Liver (tissue), 9 donors: ENCODE results near the gene ADAMTS16. TPM values are rescaled to one million over a fixed set of nuclear protein-coding genes. Genes with fewer than 3 reads are reported as not detected.

ENCODE experiments used
- DNase-seq: peaks from one replicate; pipeline ENCODE4 v3.0.0-alpha.2; 2017; ENCODE audit warnings: low spot score
- H3K27ac ChIP-seq, 2 donors: one replicate each; pipeline ENCODE4 v1.7.0; 2013; ENCODE audit warnings: inconsistent platforms in 2 of 2, low read length in 2 of 2, control low read depth in 1 of 2, low read depth in 1 of 2, mild to moderate bottlenecking in 1 of 2
- H3K27me3 ChIP-seq, 4 donors: one replicate each; pipeline versions ENCODE4 v1.6.1 to v1.7.0; 2013; ENCODE audit warnings: low read length in 3 of 4, inconsistent platforms in 1 of 4, mild to moderate bottlenecking in 1 of 4, moderate library complexity in 1 of 4; ENCODE audit not compliant: control insufficient read depth in 4 of 4, insufficient read depth in 4 of 4
- H3K36me3 ChIP-seq, 4 donors: one replicate each; pipeline versions ENCODE4 v1.6.1 to v1.7.0; 2013; ENCODE audit warnings: low read length in 3 of 4, mild to moderate bottlenecking in 3 of 4, low read depth in 1 of 4, moderate library complexity in 1 of 4; ENCODE audit not compliant: control insufficient read depth in 4 of 4, insufficient read depth in 3 of 4
- H3K4me1 ChIP-seq, 4 donors: one replicate each; pipeline versions ENCODE4 v1.6.1 to v1.7.0; 2013; ENCODE audit warnings: low read length in 3 of 4, mild to moderate bottlenecking in 3 of 4, moderate library complexity in 1 of 4; ENCODE audit not compliant: control insufficient read depth in 4 of 4, insufficient read depth in 4 of 4
- H3K4me3 ChIP-seq, 3 donors: one replicate each; pipeline versions ENCODE4 v1.6.1 to v1.7.0; 2013; ENCODE audit warnings: low read length in 3 of 3, control low read depth in 1 of 3, low read depth in 1 of 3, mild to moderate bottlenecking in 1 of 3
- H3K9ac ChIP-seq, 2 donors: one replicate each; pipeline ENCODE4 v1.7.0; 2013; ENCODE audit warnings: low read length in 2 of 2, mild to moderate bottlenecking in 2 of 2, moderate library complexity in 2 of 2, control low read depth in 1 of 2, low read depth in 1 of 2
- H3K9me3 ChIP-seq, 4 donors: one replicate each; pipeline versions ENCODE4 v1.6.1 to v1.7.0; 2013; ENCODE audit warnings: low read length in 3 of 4; ENCODE audit not compliant: control insufficient read depth in 4 of 4
- ATF3 ChIP-seq: IDR thresholded peaks from 2 replicates; pipeline ENCODE4 v1.6.1; 2016; ENCODE audit warnings: antibody characterized with exemption
- EGR1 ChIP-seq, 2 donors: IDR thresholded peaks; 2 replicates each; pipeline ENCODE4 v1.6.1; 2016 to 2018; ENCODE audit warnings: antibody characterized with exemption in 2 of 2, low read depth in 2 of 2
- FOXA1 ChIP-seq: IDR thresholded peaks from 2 replicates; pipeline ENCODE4 v1.6.1; 2016; ENCODE audit warnings: antibody characterized with exemption
- FOXA2 ChIP-seq: IDR thresholded peaks from 2 replicates; pipeline ENCODE4 v1.6.1; 2016; ENCODE audit warnings: antibody characterized with exemption
- GABPA ChIP-seq, 2 donors: IDR thresholded peaks in 1 of 2; conservative IDR thresholded peaks in 1 of 2; 2 replicates each; pipeline ENCODE4 v1.6.1; 2016; ENCODE audit warnings: antibody characterized with exemption in 2 of 2, mild to moderate bottlenecking in 1 of 2, moderate library complexity in 1 of 2
- HNF4A ChIP-seq, 2 donors: conservative IDR thresholded peaks; 2 replicates each; pipeline ENCODE4 v1.6.1; 2016; ENCODE audit warnings: antibody characterized with exemption in 2 of 2, mild to moderate bottlenecking in 2 of 2
- JUND ChIP-seq, 2 donors: IDR thresholded peaks; 2 replicates each; pipeline ENCODE4 v1.6.1; 2016; ENCODE audit warnings: antibody characterized with exemption in 2 of 2
- MAX ChIP-seq: IDR thresholded peaks from 2 replicates; pipeline ENCODE4 v1.6.1; 2016; ENCODE audit warnings: antibody characterized with exemption
- NR2F2 ChIP-seq: IDR thresholded peaks from 2 replicates; pipeline ENCODE4 v1.6.1; 2016; ENCODE audit warnings: antibody characterized with exemption
- RXRA ChIP-seq, 2 donors: IDR thresholded peaks; 2 replicates each; pipeline ENCODE4 v1.6.1; 2017 to 2018; ENCODE audit warnings: antibody characterized with exemption in 2 of 2, mild to moderate bottlenecking in 1 of 2
- SP1 ChIP-seq: IDR thresholded peaks from 2 replicates; pipeline ENCODE4 v1.6.1; 2018; ENCODE audit warnings: antibody characterized with exemption, mild to moderate bottlenecking
- TAF1 ChIP-seq: conservative IDR thresholded peaks from 2 replicates; pipeline ENCODE4 v1.6.1; 2016; ENCODE audit warnings: antibody characterized with exemption, mild to moderate bottlenecking
- YY1 ChIP-seq: IDR thresholded peaks from 2 replicates; pipeline ENCODE4 v1.6.1; 2016; ENCODE audit warnings: antibody characterized with exemption, mild to moderate bottlenecking
- WGBS: extraction: QIAGEN DNeasy Blood & Tissue Kit; methylation state at CpG from one replicate; pipeline ENCODE4 v1.1.7; 2013; 5-methylcytosine and 5-hydroxymethylcytosine counted together
- polyA plus RNA-seq, 2 donors: library from polyadenylated mRNA; stranded (reverse) in 1 of 2; unstranded in 1 of 2; fragments of 200-250 nt in 1 of 2; fragments of >200 nt in 1 of 2; fragmentation: Nextera tagmentation in 1 of 2; extraction: Ambion mirVana in 1 of 2; gene quantifications; one replicate each; pipeline versions ENCODE4 v1.2.1 to v1.2.3, GENCODE V29; 2013 to 2015
- total RNA-seq, 2 donors: library from RNA; depleted of rRNA; stranded (reverse); fragments of >200 nt; gene quantifications; one replicate each; pipeline ENCODE4 v1.2.3, GENCODE V29; 2014
- TF ChIP-seq, protein P1 (sequence below): IDR thresholded peaks from 2 replicates; pipeline ENCODE4 v1.6.1; 2016; ENCODE audit warnings: antibody characterized with exemption
- TF ChIP-seq, protein P2 (sequence below): IDR thresholded peaks from 2 replicates; pipeline ENCODE4 v1.6.1; 2016; ENCODE audit warnings: antibody characterized with exemption, mild to moderate bottlenecking
- donor health status: healthy.
- donor health status: healthy.
- donor health status: healthy.
- donor health status: healthy.
- donor health status: healthy.

The ADAMTS16 gene
- total and polyA plus RNA-seq, 4 donors: under 0.01 to 0.84 TPM; not detected in 2

DNA sequence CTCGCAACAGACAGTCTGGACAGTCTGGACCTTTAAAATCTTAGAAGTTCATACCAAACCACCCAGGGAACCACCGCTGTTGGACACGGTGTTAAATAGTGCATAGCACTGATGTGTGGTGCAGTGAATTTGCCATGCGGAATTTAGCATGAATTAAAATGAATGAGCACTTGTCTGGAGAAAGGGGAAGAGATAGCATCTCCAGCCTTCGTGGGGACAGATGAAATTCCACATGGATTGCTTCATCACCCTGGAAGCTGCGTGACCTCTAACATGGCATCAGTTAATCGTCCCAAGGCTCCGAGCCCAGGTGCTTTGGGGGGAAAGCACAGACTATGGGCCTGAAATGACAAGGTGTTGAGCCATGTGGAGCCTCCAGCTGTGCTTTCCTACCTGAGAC is 91.4 kb downstream of the ADAMTS16 start:
- no peaks in the 10 kb centered on the region for H3K9me3 ChIP-seq
- 84% methylated on average over 8 of the region's 8 CpGs for WGBS
- no peak overlapping the region for H3K27ac ChIP-seq
- DNase-seq: no peak
- no peaks in the 10 kb centered on the region for H3K4me1 ChIP-seq
- peaks cover 0 to 3% (median 0%) of the 10 kb centered on the region in 4 donors for H3K27me3 ChIP-seq
- H3K9ac ChIP-seq: no peak overlapping the region
- TF ChIP-seq NR2F2: no peak
- no peak for TF ChIP-seq JUND (IDR thresholded peaks at IDR 0.05)
- TF ChIP-seq, protein P1, sequence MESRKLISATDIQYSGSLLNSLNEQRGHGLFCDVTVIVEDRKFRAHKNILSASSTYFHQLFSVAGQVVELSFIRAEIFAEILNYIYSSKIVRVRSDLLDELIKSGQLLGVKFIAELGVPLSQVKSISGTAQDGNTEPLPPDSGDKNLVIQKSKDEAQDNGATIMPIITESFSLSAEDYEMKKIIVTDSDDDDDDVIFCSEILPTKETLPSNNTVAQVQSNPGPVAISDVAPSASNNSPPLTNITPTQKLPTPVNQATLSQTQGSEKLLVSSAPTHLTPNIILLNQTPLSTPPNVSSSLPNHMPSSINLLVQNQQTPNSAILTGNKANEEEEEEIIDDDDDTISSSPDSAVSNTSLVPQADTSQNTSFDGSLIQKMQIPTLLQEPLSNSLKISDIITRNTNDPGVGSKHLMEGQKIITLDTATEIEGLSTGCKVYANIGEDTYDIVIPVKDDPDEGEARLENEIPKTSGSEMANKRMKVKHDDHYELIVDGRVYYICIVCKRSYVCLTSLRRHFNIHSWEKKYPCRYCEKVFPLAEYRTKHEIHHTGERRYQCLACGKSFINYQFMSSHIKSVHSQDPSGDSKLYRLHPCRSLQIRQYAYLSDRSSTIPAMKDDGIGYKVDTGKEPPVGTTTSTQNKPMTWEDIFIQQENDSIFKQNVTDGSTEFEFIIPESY: no peak
- no peak for TF ChIP-seq ATF3
- TF ChIP-seq MAX: no peak
- TF ChIP-seq HNF4A (conservative IDR thresholded peaks at IDR 0.05): no peak
- TF ChIP-seq TAF1: no peak
- TF ChIP-seq SP1: no peak
- TF ChIP-seq EGR1 (IDR thresholded peaks at IDR 0.05; ENCODE audit: low read depth in 2 of 2): no peak
- TF ChIP-seq YY1: no peak
- no peak for TF ChIP-seq FOXA2
- TF ChIP-seq, protein P2, sequence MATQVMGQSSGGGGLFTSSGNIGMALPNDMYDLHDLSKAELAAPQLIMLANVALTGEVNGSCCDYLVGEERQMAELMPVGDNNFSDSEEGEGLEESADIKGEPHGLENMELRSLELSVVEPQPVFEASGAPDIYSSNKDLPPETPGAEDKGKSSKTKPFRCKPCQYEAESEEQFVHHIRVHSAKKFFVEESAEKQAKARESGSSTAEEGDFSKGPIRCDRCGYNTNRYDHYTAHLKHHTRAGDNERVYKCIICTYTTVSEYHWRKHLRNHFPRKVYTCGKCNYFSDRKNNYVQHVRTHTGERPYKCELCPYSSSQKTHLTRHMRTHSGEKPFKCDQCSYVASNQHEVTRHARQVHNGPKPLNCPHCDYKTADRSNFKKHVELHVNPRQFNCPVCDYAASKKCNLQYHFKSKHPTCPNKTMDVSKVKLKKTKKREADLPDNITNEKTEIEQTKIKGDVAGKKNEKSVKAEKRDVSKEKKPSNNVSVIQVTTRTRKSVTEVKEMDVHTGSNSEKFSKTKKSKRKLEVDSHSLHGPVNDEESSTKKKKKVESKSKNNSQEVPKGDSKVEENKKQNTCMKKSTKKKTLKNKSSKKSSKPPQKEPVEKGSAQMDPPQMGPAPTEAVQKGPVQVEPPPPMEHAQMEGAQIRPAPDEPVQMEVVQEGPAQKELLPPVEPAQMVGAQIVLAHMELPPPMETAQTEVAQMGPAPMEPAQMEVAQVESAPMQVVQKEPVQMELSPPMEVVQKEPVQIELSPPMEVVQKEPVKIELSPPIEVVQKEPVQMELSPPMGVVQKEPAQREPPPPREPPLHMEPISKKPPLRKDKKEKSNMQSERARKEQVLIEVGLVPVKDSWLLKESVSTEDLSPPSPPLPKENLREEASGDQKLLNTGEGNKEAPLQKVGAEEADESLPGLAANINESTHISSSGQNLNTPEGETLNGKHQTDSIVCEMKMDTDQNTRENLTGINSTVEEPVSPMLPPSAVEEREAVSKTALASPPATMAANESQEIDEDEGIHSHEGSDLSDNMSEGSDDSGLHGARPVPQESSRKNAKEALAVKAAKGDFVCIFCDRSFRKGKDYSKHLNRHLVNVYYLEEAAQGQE: no peak
- TF ChIP-seq RXRA (IDR thresholded peaks at IDR 0.05): no peak
- no peak for TF ChIP-seq GABPA (IDR thresholded peaks at IDR 0.05 in 1 of 2, conservative IDR thresholded peaks at IDR 0.05 in 1 of 2)
- H3K4me3 ChIP-seq: no peak overlapping the region
- H3K36me3 ChIP-seq: no peaks in the 10 kb centered on the region

- Histone ChIP-seq H3K36me3 (no peaks in the 10 kb centered on the region), H3K4me1 (no peaks in the 10 kb centered on the region), H3K27me3 (no peaks in the 10 kb centered on the region), H3K27ac (no peak overlapping the region), H3K9ac (no peak overlapping the region), H3K4me3 (no peak overlapping the region), H3K9me3 (no peaks in the 10 kb centered on the region)
- TF ChIP-seq GABPA (IDR thresholded peaks at IDR 0.05 in 1 of 2, conservative IDR thresholded peaks at IDR 0.05 in 1 of 2) (no peak), FOXA1 (no peak), TAF1 (no peak)
- TF ChIP-seq, protein P1: no peak
- 92% methylated on average over 11 of the region's 11 CpGs for WGBS
- DNase-seq: no peak
These were observed 94.8 kb downstream of the ADAMTS16 start for GRCh38 chr5:5234912-5235311.
